Stimulated activated CD8-positive, alpha-beta memory T cell treated with anti-CD3 and anti-CD28 coated beads, Interleukin-12 subunit alpha, Interleukin-12 subunit beta, amount 100 ng/mL, for 24 hours (primary cell): ENCODE measurements around the gene PTPRD.

Experiments used
- DNase-seq: peaks from one replicate; pipeline ENCODE4 v3.0.0-alpha.2; 2020; ENCODE audit errors: extremely low read depth

The PTPRD gene

GRCh38 chr9:8864545-8864896, 1748.3 kb downstream of the PTPRD start:
- DNase-seq = no peak

GRCh38 chr9:8863886-8864544, 1748.8 kb downstream of the PTPRD start:
- DNase-seq = no peak

DNA sequence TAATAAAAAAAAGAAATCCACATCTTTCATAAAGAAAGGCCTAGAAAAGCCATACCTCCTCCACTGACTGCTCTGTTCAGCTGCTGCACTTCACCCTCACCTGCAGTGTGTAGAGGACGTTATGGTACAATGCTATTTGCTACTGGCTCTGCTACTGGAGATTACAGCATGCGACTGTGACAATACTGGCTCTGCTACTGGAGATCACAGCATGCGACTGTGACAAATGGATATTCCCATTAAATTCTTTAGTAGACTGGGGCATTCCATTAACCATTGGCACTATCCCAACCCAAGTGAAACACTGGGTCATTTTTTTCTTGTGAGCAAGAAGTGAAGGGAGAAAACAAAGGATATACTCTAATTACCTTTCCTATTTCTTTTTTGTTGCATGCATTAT, 1749.7 kb downstream of the PTPRD start:
- no peak for DNase-seq

DNA sequence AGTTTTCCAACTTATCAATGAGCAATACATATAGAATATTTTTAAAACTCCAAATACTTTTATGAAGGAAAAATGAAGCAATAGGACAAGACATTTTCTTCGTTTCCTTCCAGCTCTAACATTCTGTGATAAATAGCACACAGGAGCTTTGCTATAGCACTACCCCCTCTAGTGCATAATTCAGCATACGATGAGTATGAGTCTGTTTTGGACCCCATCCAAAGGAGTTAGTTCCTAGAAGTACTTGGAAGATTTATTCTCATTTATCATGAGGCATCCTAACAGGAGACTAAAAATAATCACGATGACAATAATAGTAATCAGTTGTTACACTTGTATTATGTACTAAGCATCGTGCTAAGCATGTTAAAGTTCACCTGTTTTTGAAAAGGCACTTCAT, 1751.9 kb downstream of the PTPRD start:
- no peak for DNase-seq

DNA sequence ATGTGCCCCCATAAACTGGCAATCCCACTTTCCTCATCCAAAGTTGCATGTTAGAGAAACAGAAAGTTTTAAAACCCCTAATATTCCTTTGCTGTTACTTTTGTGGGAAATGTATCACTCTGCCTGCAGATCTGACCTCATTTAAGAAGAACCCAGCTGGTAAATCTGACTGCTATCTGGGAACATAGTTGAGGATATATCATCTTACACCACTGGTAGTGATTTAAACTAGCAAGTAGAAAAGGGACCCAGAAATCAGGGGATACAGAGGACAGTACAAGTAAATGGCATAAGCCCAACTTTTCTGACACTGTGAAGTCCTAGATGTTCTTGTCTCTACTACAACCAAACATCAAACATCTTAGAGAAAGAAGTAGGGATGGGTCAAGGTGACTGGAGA, 1752.7 kb downstream of the PTPRD start:
- no peak for DNase-seq

- no peak for DNase-seq
Measured at GRCh38 chr9:8859416-8859815, 1753.4 kb downstream of the PTPRD start.

- no peak for DNase-seq
Measured at GRCh38 chr9:8858596-8859161, 1754.1 kb downstream of the PTPRD start.

DNA sequence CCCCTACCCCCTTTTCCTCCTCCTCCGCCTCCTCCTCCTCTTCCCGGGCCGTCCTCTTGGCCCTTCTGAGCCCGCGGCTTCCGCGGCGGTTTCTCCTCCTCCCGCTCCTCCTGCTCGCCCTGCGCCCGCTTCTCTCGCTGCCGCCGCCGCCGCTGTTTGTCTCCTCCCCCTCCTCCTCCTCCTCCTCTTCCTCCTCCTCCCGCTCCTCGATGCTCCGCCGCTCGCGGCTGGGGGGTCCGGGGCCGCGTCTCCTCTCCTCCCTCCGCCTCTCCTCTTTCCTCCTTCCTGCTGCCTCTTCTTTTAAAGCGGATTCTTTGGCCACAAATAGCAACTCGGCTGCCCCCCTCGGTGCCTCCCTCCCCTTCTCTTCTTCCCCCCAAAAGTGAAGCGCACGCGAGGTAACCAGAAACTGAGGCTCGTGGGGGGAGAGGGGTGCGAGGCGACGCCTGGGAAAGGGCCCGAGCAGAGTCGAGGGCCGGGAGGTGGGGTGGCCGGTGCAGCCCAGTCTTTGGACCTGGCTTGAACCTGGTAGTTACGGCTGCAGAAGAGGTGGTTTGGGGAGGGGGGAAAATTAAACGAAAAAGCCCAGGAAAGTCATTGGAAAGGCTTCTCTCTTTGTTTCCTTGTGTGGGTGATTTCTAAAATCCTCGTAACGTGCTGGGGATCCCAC, 1754.7 kb downstream of the PTPRD start:
- DNase-seq = no peak

GRCh38 chr9:8857068-8857925, 1755.5 kb downstream of the PTPRD start:
- no peak for DNase-seq

- no peak for DNase-seq
Measured at GRCh38 chr9:8856396-8857067, 1756.3 kb downstream of the PTPRD start.

- no peak for DNase-seq
Measured at GRCh38 chr9:8855046-8855445, 1757.8 kb downstream of the PTPRD start.

DNA sequence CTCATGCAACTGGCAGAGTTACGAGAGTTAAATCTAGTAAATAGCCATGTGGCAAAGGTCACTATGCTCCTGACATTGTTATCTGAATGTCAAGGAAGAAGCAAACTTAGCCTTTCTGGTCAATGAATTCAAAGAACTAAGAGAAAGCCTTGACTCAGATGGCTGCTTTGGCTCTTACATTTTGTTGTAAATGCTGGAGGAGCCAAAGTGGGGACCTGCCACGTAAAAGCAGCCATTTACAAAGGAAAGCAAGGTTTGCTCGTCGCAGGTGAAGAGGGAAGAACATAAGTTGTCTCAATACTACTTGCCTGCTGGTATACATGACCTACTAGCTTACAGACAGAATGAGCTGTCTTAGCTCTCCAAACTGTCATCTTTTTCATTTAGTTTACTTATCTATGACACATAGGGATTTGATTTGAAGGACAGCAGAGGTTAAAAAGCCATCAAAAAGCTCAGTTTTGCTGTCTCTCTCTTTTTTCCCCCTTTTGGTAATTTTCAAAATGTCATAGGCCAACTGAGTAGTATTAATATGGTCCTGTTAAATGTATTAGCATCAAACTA, 1760.4 kb downstream of the PTPRD start:
- DNase-seq = no peak

DNA sequence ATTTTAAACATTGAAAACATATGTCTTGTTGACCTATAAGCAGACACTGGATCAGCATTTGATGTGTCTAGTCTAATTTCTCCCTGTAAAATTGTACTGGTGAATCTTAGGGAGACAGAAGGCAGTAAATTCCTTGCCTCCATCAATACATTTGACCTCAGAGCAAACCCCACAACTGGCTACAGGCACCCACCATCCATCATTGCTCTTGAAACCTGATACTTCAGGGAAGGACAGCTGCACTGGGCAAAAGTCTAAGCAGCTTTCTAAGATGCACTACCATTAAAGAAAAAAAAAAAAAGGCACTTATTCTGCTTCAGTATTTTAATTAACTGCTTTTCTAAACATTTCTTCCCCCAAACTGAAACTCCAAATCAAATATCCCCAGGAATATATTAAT, 1761.9 kb downstream of the PTPRD start:
- DNase-seq = no peak

DNA sequence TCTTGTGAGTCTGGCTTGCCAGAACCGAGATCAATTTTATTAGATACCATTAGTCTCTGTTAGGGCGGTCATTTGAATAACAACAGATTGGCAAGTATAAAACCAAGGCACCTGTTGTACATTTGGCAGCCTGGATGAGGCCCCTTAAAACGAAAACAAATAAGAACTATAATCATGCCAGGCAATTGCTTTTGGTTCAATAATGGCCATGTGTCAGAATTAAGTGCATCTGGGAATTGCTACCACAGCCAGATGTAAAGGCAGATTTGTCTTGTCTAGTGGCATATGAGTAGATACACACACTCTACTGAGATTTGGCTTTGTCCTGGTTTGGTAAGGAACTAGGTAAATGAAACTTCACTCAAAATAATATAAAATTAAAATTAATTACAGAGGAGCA, 1767.0 kb downstream of the PTPRD start:
- DNase-seq = no peak

GRCh38 chr9:8845376-8845775, 1767.4 kb downstream of the PTPRD start:
- DNase-seq = no peak

DNA sequence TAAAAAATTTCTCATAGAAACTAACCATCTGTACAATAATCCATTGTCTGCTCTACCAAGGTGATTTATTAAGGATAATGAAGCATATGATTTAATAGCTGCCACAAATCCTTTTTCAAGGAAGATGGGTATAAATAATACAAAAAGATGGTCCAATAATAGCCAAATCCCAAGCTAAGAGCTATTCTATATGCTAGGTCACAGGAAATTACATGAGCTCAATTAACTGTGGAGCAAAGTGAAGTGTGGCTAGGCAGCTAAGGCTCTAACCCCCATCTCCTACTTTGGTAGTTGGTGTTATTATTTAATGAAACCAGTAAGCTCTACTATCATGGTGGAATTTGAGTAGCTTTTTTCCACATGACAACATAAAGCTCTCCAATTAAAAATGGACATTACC, 1768.3 kb downstream of the PTPRD start:
- no peak for DNase-seq

DNA sequence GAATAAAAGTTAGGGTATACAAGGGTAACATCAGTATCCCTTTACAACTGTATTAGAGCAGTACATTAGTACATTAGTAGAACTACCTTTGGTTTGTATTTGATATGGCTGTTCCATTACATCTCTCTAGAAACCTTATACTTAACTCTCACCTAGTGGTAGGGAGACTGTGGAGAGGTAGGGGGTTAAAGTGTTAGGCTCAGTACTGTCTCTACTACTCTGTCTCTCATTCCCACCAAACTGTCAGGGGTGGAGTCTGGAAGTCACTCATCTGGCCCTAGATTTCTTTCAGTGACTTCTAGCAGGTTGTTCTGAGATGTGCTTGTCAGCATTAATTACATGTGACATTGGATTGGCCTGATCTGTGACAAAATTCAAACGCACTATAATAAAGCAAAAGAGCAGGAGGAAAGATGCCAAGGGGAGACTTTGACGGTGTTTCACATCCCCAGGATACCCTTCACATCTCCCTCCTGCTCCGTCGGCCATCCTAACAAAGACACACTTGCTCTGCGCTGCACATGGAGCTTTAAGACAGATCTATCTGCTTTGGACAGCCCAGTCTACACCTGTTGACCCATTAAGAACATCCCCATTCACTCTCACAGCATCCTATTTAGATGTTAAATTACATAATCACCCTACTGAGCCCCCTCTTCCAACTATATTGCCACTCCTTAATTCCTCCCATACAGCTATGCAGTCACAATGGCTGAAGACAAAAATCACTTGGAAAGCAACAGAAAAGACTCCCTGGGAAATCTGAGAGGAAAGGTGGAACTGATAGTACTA, 1770.2 kb downstream of the PTPRD start:
- DNase-seq = no peak

DNA sequence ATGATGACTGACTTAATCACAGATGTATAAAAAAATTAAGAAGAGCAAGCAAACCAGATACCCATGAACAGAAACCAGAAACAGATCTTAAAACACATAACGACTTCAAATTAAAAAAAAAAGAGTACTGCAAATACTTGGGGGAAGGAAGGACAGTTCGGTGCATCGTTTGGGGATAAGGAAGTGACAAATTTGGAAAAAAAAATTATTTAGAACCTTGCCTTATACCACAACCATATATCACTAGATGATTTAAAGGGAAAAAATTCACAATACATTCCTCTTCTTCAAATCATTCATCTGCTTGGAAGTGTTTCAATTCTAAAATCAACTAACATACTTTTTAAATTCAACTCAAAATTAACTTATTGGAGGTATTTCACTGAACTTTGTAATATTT, 1774.7 kb downstream of the PTPRD start:
- no peak for DNase-seq

GRCh38 chr9:8835291-8835690, 1777.5 kb downstream of the PTPRD start:
- no peak for DNase-seq

DNA sequence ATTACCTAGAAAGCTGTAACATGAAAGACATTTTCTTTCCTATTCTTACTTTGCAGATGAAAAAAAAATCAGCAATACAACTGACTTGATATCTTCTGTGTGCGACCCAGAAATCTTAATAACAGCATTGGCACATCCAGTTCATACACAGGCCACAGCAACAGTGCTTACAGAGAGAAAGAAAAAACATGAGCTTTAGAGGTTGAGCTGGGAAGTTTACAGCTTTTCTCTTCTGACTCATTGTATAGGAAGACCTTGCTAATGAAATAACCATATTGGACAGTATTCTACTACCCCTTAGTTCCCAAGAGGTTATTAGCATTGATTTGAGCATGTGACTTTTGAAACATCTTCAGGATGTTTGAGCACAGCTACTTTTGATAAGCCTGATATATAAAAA, 1779.8 kb downstream of the PTPRD start:
- DNase-seq = no peak

GRCh38 chr9:8832386-8832785, 1780.4 kb downstream of the PTPRD start:
- no peak for DNase-seq
